Fibroblast of lung (primary cell): ENCODE results near the gene COL26A1.

Experiments
- CTCF ChIP-seq, 2 donors: IDR thresholded peaks in 1 of 2; conservative IDR thresholded peaks in 1 of 2; 1 replicate in 1 of 2; 2 replicates in 1 of 2; pipeline ENCODE4 v1.5.1; 2011 to 2012; ENCODE audit warnings: low read length in 2 of 2, control low read depth in 1 of 2, inconsistent platforms in 1 of 2, low read depth in 1 of 2, mild to moderate bottlenecking in 1 of 2
- EZH2 ChIP-seq: IDR thresholded peaks from 2 replicates; pipeline ENCODE4 v1.5.1; 2012; ENCODE audit warnings: low read length, control low read depth, mild to moderate bottlenecking; ENCODE audit errors: missing control alignments

- TF ChIP-seq CTCF (conservative IDR thresholded peaks at IDR 0.05 in 1 of 2, IDR thresholded peaks at IDR 0.05 in 1 of 2; ENCODE audit: low read depth in 1 of 2, low read length in 2 of 2) (no peak), EZH2 (no peak)
Measured at GRCh38 chr7:101604331-101604933, 241.8 kb downstream of the COL26A1 start.
